H1 (cell line): ENCODE measurements around the gene SNED1. TPM values are rescaled to one million over a fixed set of nuclear protein-coding genes. Genes with fewer than 3 reads are reported as not detected.

ENCODE experiments used
- JUND ChIP-seq: IDR thresholded peaks from 2 replicates; pipeline ENCODE4 v1.6.1; 2011; ENCODE audit warnings: mild to moderate bottlenecking, improper control_type of control experiment, low read length
- KDM1A ChIP-seq: fragments of 200-600, 300-600 bp; sonication (generic); IDR thresholded peaks from 2 replicates; pipeline ENCODE4 v1.7.1; 2016; ENCODE audit warnings: mild to moderate bottlenecking, low read length, borderline replicate concordance
- POLR2AphosphoS5 ChIP-seq: IDR thresholded peaks from 2 replicates; pipeline ENCODE4 v1.6.1; 2011; ENCODE audit warnings: low read depth, low read length
- RBBP5 ChIP-seq: IDR thresholded peaks from 2 replicates; pipeline ENCODE4 v1.7.1; 2012; ENCODE audit warnings: low read depth, mild to moderate bottlenecking, inconsistent platforms, low read length, moderate library complexity, borderline replicate concordance
- SIRT6 ChIP-seq: IDR thresholded peaks from one replicate; pipeline ENCODE4 v1.7.1; 2012; ENCODE audit warnings: low read length, inconsistent platforms
- polyA plus RNA-seq, 7 experiments: library from polyadenylated mRNA; depleted of rRNA in 3 of 7; stranded (reverse) in 5 of 7; unstranded in 2 of 7; fragments of >200 nt in 5 of 7; fragments of 200-250 nt in 2 of 7; gene quantifications; 1 replicate in 5 of 7; 2 replicates in 1 of 7; 4 replicates in 1 of 7; pipeline versions ENCODE4 v1.2.1 to v1.2.3, GENCODE V29; 2011 to 2013; ENCODE audit warnings: missing spikeins in 2 of 7, mixed read lengths in 2 of 7
- total RNA-seq: library from RNA; stranded (reverse); fragmentation: NEBNext Ultra II Directional; extraction: Animal tissue kit (Norgen Biotek cat#: 25700); gene quantifications from 2 replicates; pipeline ENCODE4 v1.2.1, GENCODE V29; 2021
- TF ChIP-seq, protein P1 (sequence below): fragments of 300-600 bp; sonication (generic); IDR thresholded peaks from 2 replicates; pipeline ENCODE4 v1.7.1; 2012; ENCODE audit warnings: low read length, moderate library complexity, mild to moderate bottlenecking, inconsistent platforms; ENCODE audit not compliant: insufficient replicate concordance

The SNED1 gene
- total and polyA plus RNA-seq, 2 of the 8 experiments (the other 6 are each of a cell fraction or from before 2014, with no cell fraction given), result 1.9 TPM

DNA sequence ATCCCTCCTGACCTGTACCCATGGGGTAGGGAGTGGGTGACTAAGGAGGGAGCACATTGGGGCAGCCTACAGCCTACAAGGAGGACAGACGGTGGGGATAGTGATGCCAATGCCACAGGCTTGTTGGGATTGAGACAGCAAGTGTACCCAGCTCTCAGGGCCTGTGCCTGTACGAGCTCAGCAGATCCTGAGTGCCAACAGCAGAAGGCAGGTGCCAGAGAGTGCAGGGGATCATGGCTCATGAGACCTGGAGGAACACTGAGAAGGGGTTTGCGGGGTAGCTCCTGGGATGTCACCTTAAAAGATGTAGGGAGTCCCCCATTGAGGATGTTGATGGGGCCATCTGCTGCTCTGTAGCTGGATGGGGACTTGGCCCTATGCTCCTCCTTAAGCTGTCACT, 10.3 kb upstream of the SNED1 start (continued):
- TF ChIP-seq SIRT6, result no peak
- TF ChIP-seq, protein P1, sequence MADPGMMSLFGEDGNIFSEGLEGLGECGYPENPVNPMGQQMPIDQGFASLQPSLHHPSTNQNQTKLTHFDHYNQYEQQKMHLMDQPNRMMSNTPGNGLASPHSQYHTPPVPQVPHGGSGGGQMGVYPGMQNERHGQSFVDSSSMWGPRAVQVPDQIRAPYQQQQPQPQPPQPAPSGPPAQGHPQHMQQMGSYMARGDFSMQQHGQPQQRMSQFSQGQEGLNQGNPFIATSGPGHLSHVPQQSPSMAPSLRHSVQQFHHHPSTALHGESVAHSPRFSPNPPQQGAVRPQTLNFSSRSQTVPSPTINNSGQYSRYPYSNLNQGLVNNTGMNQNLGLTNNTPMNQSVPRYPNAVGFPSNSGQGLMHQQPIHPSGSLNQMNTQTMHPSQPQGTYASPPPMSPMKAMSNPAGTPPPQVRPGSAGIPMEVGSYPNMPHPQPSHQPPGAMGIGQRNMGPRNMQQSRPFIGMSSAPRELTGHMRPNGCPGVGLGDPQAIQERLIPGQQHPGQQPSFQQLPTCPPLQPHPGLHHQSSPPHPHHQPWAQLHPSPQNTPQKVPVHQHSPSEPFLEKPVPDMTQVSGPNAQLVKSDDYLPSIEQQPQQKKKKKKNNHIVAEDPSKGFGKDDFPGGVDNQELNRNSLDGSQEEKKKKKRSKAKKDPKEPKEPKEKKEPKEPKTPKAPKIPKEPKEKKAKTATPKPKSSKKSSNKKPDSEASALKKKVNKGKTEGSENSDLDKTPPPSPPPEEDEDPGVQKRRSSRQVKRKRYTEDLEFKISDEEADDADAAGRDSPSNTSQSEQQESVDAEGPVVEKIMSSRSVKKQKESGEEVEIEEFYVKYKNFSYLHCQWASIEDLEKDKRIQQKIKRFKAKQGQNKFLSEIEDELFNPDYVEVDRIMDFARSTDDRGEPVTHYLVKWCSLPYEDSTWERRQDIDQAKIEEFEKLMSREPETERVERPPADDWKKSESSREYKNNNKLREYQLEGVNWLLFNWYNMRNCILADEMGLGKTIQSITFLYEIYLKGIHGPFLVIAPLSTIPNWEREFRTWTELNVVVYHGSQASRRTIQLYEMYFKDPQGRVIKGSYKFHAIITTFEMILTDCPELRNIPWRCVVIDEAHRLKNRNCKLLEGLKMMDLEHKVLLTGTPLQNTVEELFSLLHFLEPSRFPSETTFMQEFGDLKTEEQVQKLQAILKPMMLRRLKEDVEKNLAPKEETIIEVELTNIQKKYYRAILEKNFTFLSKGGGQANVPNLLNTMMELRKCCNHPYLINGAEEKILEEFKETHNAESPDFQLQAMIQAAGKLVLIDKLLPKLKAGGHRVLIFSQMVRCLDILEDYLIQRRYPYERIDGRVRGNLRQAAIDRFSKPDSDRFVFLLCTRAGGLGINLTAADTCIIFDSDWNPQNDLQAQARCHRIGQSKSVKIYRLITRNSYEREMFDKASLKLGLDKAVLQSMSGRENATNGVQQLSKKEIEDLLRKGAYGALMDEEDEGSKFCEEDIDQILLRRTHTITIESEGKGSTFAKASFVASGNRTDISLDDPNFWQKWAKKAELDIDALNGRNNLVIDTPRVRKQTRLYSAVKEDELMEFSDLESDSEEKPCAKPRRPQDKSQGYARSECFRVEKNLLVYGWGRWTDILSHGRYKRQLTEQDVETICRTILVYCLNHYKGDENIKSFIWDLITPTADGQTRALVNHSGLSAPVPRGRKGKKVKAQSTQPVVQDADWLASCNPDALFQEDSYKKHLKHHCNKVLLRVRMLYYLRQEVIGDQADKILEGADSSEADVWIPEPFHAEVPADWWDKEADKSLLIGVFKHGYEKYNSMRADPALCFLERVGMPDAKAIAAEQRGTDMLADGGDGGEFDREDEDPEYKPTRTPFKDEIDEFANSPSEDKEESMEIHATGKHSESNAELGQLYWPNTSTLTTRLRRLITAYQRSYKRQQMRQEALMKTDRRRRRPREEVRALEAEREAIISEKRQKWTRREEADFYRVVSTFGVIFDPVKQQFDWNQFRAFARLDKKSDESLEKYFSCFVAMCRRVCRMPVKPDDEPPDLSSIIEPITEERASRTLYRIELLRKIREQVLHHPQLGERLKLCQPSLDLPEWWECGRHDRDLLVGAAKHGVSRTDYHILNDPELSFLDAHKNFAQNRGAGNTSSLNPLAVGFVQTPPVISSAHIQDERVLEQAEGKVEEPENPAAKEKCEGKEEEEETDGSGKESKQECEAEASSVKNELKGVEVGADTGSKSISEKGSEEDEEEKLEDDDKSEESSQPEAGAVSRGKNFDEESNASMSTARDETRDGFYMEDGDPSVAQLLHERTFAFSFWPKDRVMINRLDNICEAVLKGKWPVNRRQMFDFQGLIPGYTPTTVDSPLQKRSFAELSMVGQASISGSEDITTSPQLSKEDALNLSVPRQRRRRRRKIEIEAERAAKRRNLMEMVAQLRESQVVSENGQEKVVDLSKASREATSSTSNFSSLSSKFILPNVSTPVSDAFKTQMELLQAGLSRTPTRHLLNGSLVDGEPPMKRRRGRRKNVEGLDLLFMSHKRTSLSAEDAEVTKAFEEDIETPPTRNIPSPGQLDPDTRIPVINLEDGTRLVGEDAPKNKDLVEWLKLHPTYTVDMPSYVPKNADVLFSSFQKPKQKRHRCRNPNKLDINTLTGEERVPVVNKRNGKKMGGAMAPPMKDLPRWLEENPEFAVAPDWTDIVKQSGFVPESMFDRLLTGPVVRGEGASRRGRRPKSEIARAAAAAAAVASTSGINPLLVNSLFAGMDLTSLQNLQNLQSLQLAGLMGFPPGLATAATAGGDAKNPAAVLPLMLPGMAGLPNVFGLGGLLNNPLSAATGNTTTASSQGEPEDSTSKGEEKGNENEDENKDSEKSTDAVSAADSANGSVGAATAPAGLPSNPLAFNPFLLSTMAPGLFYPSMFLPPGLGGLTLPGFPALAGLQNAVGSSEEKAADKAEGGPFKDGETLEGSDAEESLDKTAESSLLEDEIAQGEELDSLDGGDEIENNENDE, result no peak
- TF ChIP-seq POLR2AphosphoS5, result no peak
- TF ChIP-seq RBBP5, result no peak
- no peak for TF ChIP-seq KDM1A
- no peak for TF ChIP-seq JUND
